GM19328 (cell line): ENCODE data around the gene EHMT1.
"Not testable (repeated sequence)": the region's sequence is repeated elsewhere in the genome, so short reads cannot be mapped to it uniquely, and the experiment has no call there.

ENCODE experiments used
- ATAC-seq: cut with Tn5 transposase; IDR thresholded peaks from one replicate; pipeline ENCODE4 v1.9.1; 2021; ENCODE audit warnings: mild to moderate bottlenecking, moderate library complexity; ENCODE audit not compliant: unreplicated experiment

Gene EHMT1

DNA sequence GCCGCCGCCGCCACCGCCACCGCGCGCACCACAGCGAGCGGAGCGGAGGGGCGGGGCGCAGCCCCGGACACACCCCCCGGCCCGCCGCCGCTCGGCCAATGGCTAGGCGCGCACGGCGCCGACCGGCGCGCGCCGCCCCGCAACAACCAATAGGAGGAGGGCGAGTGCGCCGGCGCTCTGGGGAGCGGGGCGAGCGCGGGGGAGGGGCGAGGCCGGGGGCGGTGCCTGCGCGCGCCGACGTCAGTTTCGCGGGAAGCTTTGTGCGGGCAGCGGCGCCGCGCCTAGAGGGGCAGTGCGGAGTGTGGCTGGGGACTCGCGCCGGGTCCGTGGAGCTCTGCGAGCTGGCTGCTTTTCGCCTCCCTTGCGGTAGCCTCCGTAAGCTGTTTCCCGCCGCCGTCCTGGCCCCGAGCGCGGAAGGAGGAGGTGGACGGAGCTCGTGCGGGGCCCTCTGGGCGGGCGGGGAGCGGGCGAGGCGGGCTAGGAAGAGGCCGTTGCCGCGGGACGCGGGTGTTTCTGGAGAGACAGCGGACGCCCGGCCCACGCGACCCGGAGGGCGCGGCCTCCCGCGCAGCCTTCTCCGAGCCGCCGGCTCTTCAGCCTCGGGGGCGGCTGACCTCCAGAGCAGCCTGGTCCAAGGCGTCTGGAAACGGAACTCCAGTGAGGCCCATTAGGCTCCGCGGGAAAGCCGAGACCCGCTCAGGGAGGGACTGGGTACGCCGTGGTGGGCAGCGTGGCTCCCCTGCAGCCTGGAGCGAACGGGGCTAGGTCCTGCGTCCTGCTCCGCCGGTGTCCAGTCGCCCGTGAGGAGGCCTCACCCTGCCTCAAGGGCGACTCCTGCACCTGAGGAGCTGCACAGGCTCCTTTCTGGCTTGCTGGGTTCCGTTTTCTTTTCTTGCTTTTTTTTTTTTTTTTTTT lies 28.1 kb upstream of the EHMT1 start, which contains the start of gene ZMYND19:
ZMYND19 (minus strand) TSS at position 44 of the 915 bp plus-strand sequence. CDS start 249 bp downstream, outside the sequence.
- ATAC-seq: peak; percentile 81

DNA sequence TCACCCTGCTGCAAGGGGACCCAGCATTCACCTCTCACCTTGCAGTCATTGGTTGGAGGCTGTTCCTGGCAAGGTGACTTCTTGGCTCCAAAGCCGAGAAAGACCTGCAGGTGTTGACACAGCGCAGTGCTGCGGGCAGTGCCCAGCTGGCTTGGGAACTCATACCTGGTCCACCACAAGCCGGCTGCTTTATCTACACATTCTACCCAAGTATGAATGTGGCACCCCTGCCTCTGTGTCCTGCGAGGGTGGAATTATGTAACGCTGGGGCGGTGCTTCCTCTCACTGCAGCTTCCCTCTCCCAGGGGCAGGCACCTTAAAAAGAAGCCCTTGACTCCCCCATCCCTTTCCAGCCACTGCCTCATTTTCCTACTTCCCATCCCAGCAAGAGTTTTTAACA lies 26.0 kb upstream of the EHMT1 start:
- ATAC-seq: no peak

GRCh38 chr9:137593176-137593575 lies 25.6 kb upstream of the EHMT1 start:
- no peak for ATAC-seq

DNA sequence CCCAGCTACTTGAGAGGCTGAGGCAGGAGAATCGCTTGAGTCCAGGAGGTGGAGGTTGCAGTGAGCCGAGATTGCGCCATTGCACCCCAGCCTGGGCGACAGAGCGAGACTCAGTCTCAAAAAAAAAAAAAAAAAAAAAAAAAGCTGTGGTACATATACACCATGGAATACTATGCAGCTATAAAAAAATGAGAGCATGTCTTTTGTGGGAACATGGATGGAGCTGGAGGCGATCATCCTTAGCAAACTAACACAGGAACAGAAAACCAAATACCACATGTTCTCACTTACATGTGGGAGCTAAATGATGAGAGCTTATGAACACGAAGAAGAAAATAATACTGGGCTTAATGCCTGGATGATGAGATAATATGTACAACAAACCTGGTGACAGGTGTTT lies 22.2 kb upstream of the EHMT1 start:
- not testable (repeated sequence) for ATAC-seq

DNA sequence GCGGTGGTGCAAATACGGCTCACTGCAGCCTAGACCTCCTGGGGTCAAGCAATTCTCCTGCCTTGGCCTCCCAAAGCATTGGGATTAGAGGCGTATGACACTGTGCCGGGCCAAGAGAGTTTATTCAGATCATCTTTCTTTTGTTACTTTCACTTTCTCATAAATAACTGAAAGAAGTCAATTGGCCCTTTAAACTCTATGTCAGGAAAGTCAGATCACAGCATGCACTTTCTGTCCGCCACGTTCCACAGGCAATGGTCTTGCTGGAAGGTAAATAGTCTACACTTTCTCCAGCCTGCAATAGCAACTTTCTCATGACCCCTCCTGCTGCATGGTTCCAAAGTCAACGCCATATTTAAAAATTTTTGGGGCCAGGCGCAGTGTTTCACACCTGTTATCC lies 19.9 kb upstream of the EHMT1 start:
- ATAC-seq: no peak

- ATAC-seq: no peak
Observed at GRCh38 chr9:137602661-137603060, 16.1 kb upstream of the EHMT1 start.

GRCh38 chr9:137603879-137604278 lies 14.9 kb upstream of the EHMT1 start:
- no peak for ATAC-seq

DNA sequence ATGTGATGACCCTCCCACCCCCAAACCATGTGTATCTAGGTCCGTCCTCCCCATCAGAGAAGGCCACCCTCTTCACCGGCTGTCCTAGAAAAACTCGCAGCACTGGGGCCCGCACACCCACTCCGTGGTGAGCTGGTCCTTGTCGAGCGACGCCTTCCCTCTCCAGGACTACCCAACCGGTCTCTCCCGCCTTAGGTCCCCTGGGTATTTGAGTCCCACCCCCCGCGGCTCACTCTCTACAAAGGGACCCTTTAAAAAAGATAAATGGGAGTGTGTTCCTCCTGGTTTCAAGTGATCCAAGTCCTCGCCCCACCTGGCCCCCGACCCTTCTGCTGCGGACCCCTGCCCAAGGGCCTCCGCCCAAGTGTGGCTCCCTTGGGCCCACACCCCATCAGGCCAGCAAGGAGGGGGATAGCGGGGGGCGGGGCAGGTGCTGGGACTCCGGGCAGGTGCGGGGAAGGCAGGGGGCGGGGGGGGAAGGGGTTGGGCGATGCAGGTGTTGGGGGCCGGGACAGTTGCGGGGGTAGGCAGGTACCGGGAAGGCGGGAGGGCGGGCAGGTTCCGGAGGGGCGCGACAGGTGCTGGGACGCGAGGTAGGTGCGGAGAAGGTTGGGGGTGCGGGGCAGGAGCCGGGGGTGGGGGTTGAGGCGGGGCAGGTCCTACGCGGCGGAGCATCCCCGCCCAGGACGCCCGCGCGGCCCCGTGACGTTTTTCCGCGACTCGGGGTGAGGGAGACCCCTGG lies 14.3 kb upstream of the EHMT1 start:
- peak; percentile 3 for ATAC-seq

- peak; percentile 76 for ATAC-seq
Observed at GRCh38 chr9:137605121-137606004, 13.4 kb upstream of the EHMT1 start, which contains the start of gene ARRDC1. ARRDC1 (plus strand) TSS chr9:137605686; CDS start chr9:137605718, 32 bp downstream.

GRCh38 chr9:137606005-137606621 lies 12.7 kb upstream of the EHMT1 start:
- peak; percentile 5 for ATAC-seq

DNA sequence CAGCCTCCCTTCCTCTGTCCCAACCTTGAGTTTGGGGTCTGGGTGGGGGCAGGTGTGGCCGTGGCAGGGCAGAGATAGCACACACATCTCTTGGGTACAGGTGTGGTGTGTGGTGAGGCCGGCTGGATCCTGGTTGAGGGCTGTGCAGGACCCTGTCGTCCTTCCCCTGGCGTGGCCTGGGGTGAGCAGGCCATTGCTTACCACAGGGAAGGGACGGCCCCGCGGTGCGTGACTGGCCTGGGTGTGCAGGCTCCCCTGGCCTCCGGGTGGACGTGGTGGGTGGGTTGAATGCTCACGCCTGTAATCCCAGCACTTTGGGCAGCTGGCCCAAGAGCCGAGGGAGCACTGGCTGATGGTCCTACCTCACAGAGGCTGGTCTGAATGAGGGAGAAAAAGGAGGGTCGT lies 12.1 kb upstream of the EHMT1 start:
- ATAC-seq: no peak

DNA sequence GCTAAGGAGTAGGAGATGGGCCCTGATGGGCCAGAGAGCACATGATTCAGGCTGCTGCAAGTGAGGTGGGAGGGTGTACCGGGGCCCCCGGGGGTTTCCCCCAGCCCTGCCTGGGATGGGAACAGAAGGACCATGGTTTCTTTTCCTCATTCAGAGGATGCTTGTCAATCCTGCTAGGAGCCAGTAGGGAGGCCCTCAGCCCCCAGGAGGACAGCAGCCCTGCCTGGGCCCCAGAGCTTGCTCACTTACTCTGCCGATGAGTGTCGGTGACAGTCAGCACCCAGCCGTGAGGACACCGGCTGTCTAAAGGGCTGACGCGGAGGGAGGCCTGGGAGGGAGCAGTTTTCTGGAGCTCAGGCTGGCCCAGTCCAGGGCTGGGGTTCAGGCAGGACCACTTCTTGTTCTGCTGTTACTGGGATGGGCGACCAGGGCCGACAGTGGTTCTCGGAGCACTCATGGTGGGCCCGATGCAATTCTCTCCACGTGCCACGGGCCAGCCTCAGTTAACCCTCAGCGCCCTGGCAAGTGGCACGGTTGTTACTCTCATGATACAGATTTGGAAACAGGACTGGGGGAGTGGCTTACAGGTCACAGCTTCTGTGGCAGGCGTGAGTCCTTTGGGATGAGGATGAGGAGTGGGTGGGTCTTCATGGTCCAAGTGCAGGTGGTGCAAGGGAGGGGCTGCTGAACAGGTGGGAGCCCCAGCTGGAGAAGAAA lies 11.5 kb upstream of the EHMT1 start:
- no peak for ATAC-seq

GRCh38 chr9:137610944-137611343 lies 7.9 kb upstream of the EHMT1 start:
- no peak for ATAC-seq

DNA sequence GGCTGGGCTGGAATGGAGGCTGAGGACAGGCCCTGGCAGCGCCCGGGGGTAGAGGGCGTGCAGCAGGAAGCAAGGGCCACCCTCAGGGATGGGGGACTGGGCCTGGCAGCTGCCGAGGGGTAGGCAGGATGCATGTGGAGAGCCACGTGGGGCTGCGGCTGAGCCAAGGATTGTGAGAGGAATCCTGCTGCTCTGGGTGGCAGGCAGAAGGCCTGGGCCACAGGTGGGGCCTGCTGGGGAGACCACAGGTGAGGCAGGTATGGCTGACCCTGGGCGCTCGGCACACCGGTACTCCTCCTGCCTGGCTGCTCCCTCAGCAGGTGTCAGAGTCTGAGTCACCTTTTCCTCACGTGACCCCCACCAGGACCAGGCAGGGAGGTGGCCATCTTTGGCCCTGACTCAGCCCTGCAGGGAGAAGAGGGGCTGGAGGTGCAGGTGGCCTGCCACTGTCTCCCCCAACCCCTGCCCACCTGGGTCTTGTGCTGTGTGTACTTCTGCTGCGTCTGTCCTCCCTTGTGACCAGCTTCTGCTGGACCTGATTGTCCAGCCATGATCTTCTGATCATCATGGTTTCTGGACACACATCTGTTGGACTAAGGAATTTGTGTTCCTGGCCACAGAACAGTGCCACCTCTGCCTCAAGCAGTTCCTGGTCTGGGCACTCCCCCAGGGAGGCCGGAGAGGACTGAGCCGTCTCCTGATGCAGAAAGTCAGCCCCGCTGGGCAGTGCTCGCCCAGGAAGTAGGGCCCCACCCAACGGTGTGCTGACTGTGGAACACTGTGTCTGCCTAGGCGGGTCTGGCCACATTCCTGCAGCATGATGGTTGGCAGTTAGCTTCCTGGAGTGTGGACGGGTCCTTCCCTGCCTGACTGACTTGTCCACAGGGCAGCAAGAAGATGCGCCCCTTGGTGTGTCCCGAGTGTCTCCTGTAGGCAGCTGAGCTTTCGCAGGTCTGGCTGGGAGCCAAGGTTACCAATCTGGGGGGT lies 6.9 kb upstream of the EHMT1 start:
- no peak for ATAC-seq

DNA sequence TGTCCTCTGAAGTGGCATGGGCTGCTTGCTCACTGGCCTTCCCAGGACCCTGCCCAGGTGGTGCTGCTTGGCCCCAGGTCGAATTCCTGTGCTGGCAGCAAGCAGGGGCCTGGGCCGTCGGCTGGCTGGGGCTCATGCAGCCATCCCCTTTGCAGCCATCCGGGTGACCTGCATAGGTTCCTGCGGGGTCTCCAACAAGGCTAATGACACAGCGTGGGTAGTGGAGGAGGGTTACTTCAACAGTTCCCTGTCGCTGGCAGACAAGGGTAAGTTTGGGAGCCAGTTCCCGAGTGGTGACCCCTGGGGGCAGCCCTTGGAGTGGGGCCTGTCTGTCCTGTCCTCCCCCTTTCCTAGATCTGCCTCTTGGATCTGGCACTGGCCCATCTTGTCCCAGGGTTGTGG lies 6.1 kb upstream of the EHMT1 start:
- ATAC-seq: no peak

- no peak for ATAC-seq
Observed at GRCh38 chr9:137613259-137613658, 5.5 kb upstream of the EHMT1 start.

- no peak for ATAC-seq
Observed at GRCh38 chr9:137613738-137614523, 4.9 kb upstream of the EHMT1 start.
